Stimulated activated CD4-positive, alpha-beta T cell treated with anti-CD3 and anti-CD28 coated beads, Interleukin-12 subunit alpha, Interleukin-12 subunit beta, amount 100 ng/mL, for 24 hours (primary cell): Measurements from ENCODE around the gene ESRRG.

ENCODE experiments used
- DNase-seq, 2 experiments: peaks; one replicate each; pipeline ENCODE4 v3.0.0-alpha.2; 2020; ENCODE audit warnings: low read depth in 2 of 2

The ESRRG gene

GRCh38 chr1:216627252-216627651 is 96.0 kb downstream of the ESRRG start:
- DNase-seq = no peak

- no peak for DNase-seq
Measured at GRCh38 chr1:216626394-216627067, 96.7 kb downstream of the ESRRG start.

GRCh38 chr1:216621536-216621935 is 101.7 kb downstream of the ESRRG start:
- no peak for DNase-seq

- no peak for DNase-seq
Measured at GRCh38 chr1:216617081-216617875, 106.0 kb downstream of the ESRRG start.

- no peak for DNase-seq
Measured at GRCh38 chr1:216616425-216616824, 106.8 kb downstream of the ESRRG start.

GRCh38 chr1:216614011-216614934 is 109.0 kb downstream of the ESRRG start:
- DNase-seq = no peak

- no peak for DNase-seq
Measured at GRCh38 chr1:216612291-216612690, 110.9 kb downstream of the ESRRG start.

- no peak for DNase-seq
Measured at GRCh38 chr1:216607067-216607697, 116.0 kb downstream of the ESRRG start.

GRCh38 chr1:216606047-216606637 is 117.1 kb downstream of the ESRRG start:
- no peak for DNase-seq

GRCh38 chr1:216604771-216605170 is 118.5 kb downstream of the ESRRG start:
- DNase-seq = no peak

- no peak for DNase-seq
Measured at GRCh38 chr1:216600730-216601609, 122.3 kb downstream of the ESRRG start.

GRCh38 chr1:216599851-216600250 is 123.4 kb downstream of the ESRRG start:
- DNase-seq = no peak

GRCh38 chr1:216598448-216598847 is 124.8 kb downstream of the ESRRG start:
- DNase-seq = no peak

- DNase-seq = no peak
Measured at GRCh38 chr1:216596281-216596862, 126.9 kb downstream of the ESRRG start.

GRCh38 chr1:216587715-216588114 is 135.5 kb downstream of the ESRRG start:
- no peak for DNase-seq

GRCh38 chr1:216582151-216582550 is 141.1 kb downstream of the ESRRG start:
- DNase-seq = no peak

GRCh38 chr1:216580538-216581057 is 142.6 kb downstream of the ESRRG start:
- DNase-seq = no peak

GRCh38 chr1:216576234-216576937 is 146.8 kb downstream of the ESRRG start:
- no peak for DNase-seq

- no peak for DNase-seq
Measured at GRCh38 chr1:216566641-216567205, 156.5 kb downstream of the ESRRG start.
